ENCODE measurements around the gene CYP3A4. TPM values are rescaled to one million over a fixed set of nuclear protein-coding genes. Genes with fewer than 3 reads are reported as not detected.

CYP3A4 gene
- total RNA-seq (2014; rRNA removed; shearing (Covaris generic)), result not detected in 2 replicates

GRCh38 chr7:99784007-99784406 lies at the start of gene CYP3A4:
TSS of gene CYP3A4 (minus strand) at chr7:99784184. CDS start at chr7:99784081, 103 bp downstream.
- Histone ChIP-seq H3K36me3 (no peaks in the 10 kb centered on the region), H3K27ac (no peak within 1 kb of the TSS), H3K27me3 (no peaks in the 10 kb centered on the region), H3K4me1 (peaks cover 4% of the 10 kb centered on the region; the same call in 1 of the 2 replicates), H3K4me3 (no peak within 1 kb of the TSS), H3K9me3 (replicated peaks) (no peaks in the 10 kb centered on the region)
- DNase-seq, result no peak

GRCh38 chr7:99833289-99833877 lies 49.4 kb upstream of the CYP3A4 start:
- H3K4me1 ChIP-seq, result no peaks in the 10 kb centered on the region
- H3K27me3 ChIP-seq, result peaks cover 15% of the 10 kb centered on the region
- DNase-seq, result no peak
- H3K36me3 ChIP-seq, result no peaks in the 10 kb centered on the region
- H3K27ac ChIP-seq, result no peak overlapping the region
- H3K9me3 ChIP-seq (replicated peaks), result no peaks in the 10 kb centered on the region
- H3K4me3 ChIP-seq, result no peak overlapping the region

DNA sequence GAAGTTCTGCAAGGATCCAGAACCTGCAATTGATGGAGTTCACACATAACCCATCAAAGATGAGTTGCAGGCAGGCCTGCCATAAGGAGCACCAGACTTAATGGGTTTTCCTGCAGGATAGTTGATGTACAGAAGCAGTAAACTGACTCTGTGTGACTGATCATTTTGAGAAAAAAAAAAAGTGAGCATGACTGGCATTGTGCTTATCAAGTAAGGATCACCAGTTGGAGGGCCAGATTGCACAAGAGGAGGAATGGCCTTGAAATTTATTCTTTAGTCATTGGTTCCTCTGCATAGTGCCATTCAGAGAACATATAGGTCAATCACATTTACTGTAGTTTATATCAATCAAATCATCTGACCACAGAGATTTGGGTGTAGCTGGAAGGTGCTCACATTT lies 47.6 kb upstream of the CYP3A4 start:
- Histone ChIP-seq H3K27ac (no peak overlapping the region), H3K4me1 (no peaks in the 10 kb centered on the region), H3K9me3 (replicated peaks) (no peaks in the 10 kb centered on the region), H3K27me3 (peaks cover 7% of the 10 kb centered on the region), H3K4me3 (no peak overlapping the region), H3K36me3 (no peaks in the 10 kb centered on the region)
- no peak for DNase-seq

DNA sequence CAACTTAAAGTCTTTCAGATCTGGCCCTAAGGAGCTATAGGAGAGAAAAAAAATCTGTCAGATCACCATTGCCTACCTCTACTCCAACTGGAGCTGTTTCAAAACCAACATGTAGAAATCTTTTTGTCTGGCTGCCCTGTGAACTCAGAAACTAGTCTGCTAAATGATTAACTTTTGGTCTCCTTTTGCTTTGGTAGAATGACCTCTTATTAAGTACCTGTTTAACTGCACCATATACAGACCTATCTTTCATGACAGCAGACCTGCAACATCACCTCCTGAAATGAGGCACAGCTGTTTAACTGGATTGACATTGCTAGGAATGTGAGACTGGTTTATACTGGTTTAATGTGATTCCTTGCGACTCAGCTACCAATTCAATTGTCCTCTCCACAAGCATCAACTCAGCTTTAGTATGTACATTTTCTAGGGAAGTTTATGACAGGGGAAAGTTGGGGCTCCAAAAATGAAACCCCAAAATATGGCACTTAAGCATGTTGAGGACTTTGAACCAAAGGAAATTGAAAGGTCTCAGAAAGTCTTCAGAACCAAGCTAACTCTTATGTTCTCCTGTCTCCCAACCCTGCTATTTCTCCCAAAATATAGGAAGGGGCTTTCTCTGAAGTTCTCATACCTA lies 45.7 kb upstream of the CYP3A4 start:
- Histone ChIP-seq H3K4me3 (no peak overlapping the region), H3K27me3 (peaks cover 7% of the 10 kb centered on the region), H3K27ac (no peak overlapping the region), H3K36me3 (no peaks in the 10 kb centered on the region), H3K9me3 (replicated peaks) (no peaks in the 10 kb centered on the region), H3K4me1 (no peaks in the 10 kb centered on the region)
- DNase-seq, result no peak

GRCh38 chr7:99828811-99829210 lies 44.8 kb upstream of the CYP3A4 start:
- Histone ChIP-seq H3K27ac (no peak overlapping the region), H3K36me3 (no peaks in the 10 kb centered on the region), H3K4me3 (no peak overlapping the region), H3K27me3 (peaks cover 7% of the 10 kb centered on the region), H3K4me1 (no peaks in the 10 kb centered on the region), H3K9me3 (replicated peaks) (no peaks in the 10 kb centered on the region)
- DNase-seq, result no peak

- Histone ChIP-seq H3K27ac (no peak overlapping the region), H3K36me3 (no peaks in the 10 kb centered on the region), H3K4me1 (no peaks in the 10 kb centered on the region), H3K9me3 (replicated peaks) (no peaks in the 10 kb centered on the region), H3K4me3 (no peak overlapping the region), H3K27me3 (peaks cover 3% of the 10 kb centered on the region; the same call in 1 of the 2 replicates)
- no peak for DNase-seq
Measured at GRCh38 chr7:99827040-99827778, 43.2 kb upstream of the CYP3A4 start.

DNA sequence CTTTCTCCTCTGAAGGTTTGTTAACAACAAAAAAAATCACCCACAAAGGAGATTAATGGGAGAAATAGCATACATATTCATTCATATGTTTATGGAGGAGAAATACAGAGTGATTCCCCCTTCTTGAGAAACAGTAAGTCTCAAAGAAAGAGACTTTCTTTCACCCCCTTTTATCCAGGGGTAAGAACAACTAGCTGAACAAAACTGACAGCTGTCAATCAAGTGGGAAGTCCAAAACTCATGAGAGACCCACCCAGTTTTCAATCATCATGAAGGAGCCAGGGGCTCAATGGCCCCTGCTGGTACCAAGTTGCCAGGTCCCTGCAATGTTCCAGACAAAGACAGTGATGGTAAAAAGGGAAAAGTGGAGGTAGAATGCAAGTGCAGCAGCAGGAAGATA lies 41.9 kb upstream of the CYP3A4 start:
- H3K36me3 ChIP-seq, result no peaks in the 10 kb centered on the region
- no peak for DNase-seq
- no peaks in the 10 kb centered on the region for H3K4me1 ChIP-seq
- no peaks in the 10 kb centered on the region for H3K9me3 ChIP-seq (replicated peaks)
- H3K27me3 ChIP-seq, result peaks cover 3% of the 10 kb centered on the region; the same call in 1 of the 2 replicates
- no peak overlapping the region for H3K4me3 ChIP-seq
- H3K27ac ChIP-seq, result no peak overlapping the region

DNA sequence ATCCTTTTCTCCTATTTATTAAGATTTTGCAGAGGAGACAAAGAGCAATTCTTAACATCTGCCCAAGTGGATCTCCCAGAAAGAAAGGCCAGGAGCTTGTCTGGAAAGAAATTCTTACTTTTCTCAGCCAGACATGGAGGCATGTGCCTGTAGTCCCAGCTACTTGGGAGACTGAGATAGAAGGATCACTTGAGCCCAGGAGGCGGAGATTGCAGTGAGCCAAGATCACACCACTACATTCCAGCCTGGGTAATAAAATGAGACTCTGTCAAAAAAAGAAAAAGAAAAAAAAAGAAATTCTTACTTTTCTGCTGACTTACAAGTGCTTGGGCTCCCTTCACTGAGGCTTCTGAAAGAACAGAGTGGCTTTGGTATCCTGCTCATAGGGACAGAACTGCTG lies 41.5 kb upstream of the CYP3A4 start:
- Histone ChIP-seq H3K9me3 (replicated peaks) (no peaks in the 10 kb centered on the region), H3K27me3 (peaks cover under 1% of the 10 kb centered on the region; the same call in 1 of the 2 replicates), H3K27ac (no peak overlapping the region), H3K4me1 (no peaks in the 10 kb centered on the region), H3K36me3 (no peaks in the 10 kb centered on the region), H3K4me3 (no peak overlapping the region)
- no peak for DNase-seq

DNA sequence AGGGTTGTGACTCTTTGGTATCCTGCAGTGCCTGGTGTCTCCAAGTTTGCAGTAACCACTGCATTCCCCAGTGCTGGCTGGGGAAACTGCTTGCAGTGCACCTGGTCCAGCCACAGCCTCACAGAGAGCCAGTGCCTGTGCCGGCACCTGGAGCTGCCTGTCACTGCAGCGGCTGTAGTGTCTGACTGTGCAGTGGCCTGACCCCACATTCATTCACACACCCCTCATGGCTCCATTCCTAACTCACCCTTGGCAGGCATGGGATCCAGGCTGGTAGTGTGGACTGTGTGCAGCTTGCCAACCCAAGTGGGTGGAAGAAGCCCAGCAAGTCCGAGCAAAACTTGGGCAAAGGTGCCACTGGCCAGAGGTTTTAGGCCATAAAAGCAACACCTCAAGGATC lies 40.1 kb upstream of the CYP3A4 start:
- H3K9me3 ChIP-seq (replicated peaks), result no peaks in the 10 kb centered on the region
- H3K4me3 ChIP-seq, result no peak overlapping the region
- no peaks in the 10 kb centered on the region; the same call in 1 of the 2 replicates for H3K27me3 ChIP-seq
- no peaks in the 10 kb centered on the region for H3K36me3 ChIP-seq
- H3K4me1 ChIP-seq, result no peaks in the 10 kb centered on the region
- no peak overlapping the region for H3K27ac ChIP-seq
- peak; percentile 48 to 59 for DNase-seq

GRCh38 chr7:99822731-99823718 lies 39.0 kb upstream of the CYP3A4 start:
- no peak for DNase-seq
- no peak overlapping the region for H3K4me3 ChIP-seq
- H3K4me1 ChIP-seq, result no peaks in the 10 kb centered on the region
- no peaks in the 10 kb centered on the region for H3K36me3 ChIP-seq
- no peak overlapping the region for H3K27ac ChIP-seq
- H3K9me3 ChIP-seq (replicated peaks), result no peaks in the 10 kb centered on the region
- no peaks in the 10 kb centered on the region for H3K27me3 ChIP-seq

GRCh38 chr7:99820408-99821027 lies 36.5 kb upstream of the CYP3A4 start:
- Histone ChIP-seq H3K27me3 (no peaks in the 10 kb centered on the region), H3K4me3 (no peak overlapping the region), H3K27ac (no peak overlapping the region), H3K9me3 (replicated peaks) (no peaks in the 10 kb centered on the region), H3K36me3 (no peaks in the 10 kb centered on the region), H3K4me1 (no peaks in the 10 kb centered on the region)
- DNase-seq, result no peak

- Histone ChIP-seq H3K9me3 (replicated peaks) (no peaks in the 10 kb centered on the region), H3K27me3 (0 out of 2 replicates have a peak, but pooled peaks cover 3% of the 10 kb centered on the region), H3K27ac (no peak overlapping the region), H3K4me1 (no peaks in the 10 kb centered on the region), H3K36me3 (no peaks in the 10 kb centered on the region), H3K4me3 (no peak overlapping the region)
- DNase-seq, result no peak
Measured at GRCh38 chr7:99808766-99809165, 24.8 kb upstream of the CYP3A4 start.

GRCh38 chr7:99806839-99807478 lies 23.0 kb upstream of the CYP3A4 start:
- DNase-seq, result no peak
- Histone ChIP-seq H3K27me3 (0 out of 2 replicates have a peak, but pooled peaks cover 3% of the 10 kb centered on the region), H3K4me1 (no peaks in the 10 kb centered on the region), H3K4me3 (no peak overlapping the region), H3K27ac (no peak overlapping the region), H3K9me3 (replicated peaks) (no peaks in the 10 kb centered on the region), H3K36me3 (no peaks in the 10 kb centered on the region)

DNA sequence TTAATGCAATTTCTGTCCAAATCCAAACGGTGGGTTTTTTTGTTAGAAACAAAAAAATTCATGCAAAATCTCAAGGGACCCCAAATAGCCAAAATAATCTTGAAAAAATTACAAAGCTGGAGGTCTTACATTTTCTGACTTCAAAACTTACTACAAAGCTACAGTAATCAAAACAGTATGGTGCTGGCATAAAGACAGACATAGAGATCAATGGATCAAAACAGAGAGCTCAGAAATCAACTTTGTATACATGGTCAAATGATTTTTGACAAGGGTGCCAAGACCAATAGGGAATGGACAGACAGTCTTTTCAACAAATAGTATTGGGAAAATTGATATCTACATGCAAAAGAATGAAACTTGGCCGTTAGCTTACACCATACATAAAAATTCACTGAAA lies 21.7 kb upstream of the CYP3A4 start:
- Histone ChIP-seq H3K36me3 (no peaks in the 10 kb centered on the region), H3K4me1 (no peaks in the 10 kb centered on the region), H3K9me3 (replicated peaks) (no peaks in the 10 kb centered on the region), H3K4me3 (no peak overlapping the region), H3K27me3 (0 out of 2 replicates have a peak, but pooled peaks cover 3% of the 10 kb centered on the region), H3K27ac (no peak overlapping the region)
- DNase-seq, result no peak
